ENCODE measurements around the gene FYB1.

GRCh38 chr5:39151745-39152144 lies 67.6 kb downstream of the FYB1 start:
- no peak for TF ChIP-seq CTCF (IDR thresholded peaks at IDR 0.05; ENCODE audit: low read depth, low read length)
- no peak for TF ChIP-seq POLR2A (IDR thresholded peaks at IDR 0.05; ENCODE audit: extremely low read depth, insufficient read length)
- TF ChIP-seq MAX (IDR thresholded peaks at IDR 0.05; ENCODE audit: low read depth, low read length), result no peak
- TF ChIP-seq MYC (IDR thresholded peaks at IDR 0.05; ENCODE audit: low read depth, low read length), result no peak

Data from NB4 (cell line).